ENCODE results near the gene OCA2.

OCA2 gene

DNA sequence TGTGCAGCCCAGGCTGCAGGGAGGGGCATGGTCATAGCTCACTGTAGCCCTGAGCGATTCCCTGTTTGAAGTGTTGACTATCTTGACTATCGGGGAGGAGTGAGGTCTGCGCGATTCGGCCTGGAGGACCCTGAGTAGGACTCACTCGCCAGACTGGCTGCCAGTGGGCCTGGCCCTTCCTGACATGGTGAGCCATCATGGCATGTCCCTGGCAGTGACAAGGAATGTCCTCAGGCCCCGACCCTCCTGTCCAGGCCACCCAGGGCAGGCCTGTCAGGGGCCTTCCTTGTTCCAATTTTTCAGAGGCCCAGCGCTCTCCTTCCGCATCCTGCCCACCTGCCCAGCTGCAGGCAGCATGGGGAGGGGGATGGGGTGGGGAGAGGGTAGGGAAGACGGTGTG is 5.2 kb upstream of the OCA2 start:
- no peak for DNase-seq (ENCODE audit: low read depth)

DNA sequence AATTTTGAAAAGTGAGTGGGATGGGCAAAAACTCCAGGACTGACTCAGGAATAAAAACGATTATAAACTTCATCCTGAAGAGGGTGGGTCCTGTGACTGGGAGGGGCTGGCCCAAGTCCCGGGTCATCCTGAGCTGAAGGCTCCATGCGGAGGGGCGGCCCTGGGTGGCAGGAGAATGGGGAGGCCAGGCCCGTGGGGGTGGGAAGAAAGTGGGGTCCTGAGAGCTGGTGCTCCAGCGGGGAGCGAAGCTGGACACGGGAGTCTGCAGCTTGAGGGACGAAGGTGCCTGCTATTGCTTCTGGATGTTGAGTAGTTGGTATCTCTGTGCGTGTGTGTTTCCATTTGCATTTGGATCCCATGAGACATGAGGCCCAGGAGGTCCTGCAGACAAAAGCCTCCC is 4.7 kb upstream of the OCA2 start:
- DNase-seq (ENCODE audit: low read depth), result no peak

DNA sequence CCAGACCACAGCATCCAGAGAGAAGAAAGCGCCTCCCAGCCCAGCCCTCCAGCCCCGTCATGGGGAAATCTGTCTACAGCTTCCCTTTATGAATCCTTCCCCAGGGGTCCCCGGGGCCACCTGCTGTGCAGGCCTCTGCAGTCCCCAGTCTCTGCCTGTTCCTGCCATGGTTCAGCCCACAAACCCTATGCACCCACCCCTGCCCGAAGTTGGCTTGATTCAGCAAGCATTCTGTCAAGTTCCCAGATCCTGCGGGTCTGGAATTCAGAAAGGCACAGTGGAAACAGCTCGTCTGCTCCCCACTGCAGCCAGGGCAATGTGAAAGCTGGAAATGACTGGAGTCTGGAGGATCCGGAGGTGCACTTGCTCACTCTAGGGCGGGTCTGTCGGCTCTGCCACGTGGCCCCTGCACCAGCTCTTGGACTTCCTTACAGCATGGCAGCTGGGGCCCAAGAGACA is 2.9 kb upstream of the OCA2 start:
- DNase-seq (ENCODE audit: low read depth), result no peak

DNA sequence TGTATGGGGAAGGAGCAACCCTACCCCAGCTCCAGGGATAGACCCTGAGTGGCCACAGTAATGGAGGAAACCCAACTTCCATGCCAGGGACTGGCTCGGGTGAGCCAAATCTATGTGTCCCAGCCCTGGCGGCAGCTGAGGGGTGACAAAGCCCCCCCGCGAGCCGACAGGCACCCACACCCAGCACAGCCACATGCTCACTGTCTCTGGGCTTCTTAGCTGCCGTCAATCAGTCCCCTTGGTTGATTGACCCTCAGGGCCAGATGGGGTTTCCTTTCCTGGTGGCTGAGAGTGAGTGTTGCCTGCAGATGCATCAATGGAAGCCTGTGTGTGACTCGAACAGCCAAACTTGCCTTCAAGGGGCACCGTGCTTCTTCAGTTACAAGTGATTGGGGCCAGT is 2.1 kb upstream of the OCA2 start:
- no peak for DNase-seq (ENCODE audit: low read depth)

DNA sequence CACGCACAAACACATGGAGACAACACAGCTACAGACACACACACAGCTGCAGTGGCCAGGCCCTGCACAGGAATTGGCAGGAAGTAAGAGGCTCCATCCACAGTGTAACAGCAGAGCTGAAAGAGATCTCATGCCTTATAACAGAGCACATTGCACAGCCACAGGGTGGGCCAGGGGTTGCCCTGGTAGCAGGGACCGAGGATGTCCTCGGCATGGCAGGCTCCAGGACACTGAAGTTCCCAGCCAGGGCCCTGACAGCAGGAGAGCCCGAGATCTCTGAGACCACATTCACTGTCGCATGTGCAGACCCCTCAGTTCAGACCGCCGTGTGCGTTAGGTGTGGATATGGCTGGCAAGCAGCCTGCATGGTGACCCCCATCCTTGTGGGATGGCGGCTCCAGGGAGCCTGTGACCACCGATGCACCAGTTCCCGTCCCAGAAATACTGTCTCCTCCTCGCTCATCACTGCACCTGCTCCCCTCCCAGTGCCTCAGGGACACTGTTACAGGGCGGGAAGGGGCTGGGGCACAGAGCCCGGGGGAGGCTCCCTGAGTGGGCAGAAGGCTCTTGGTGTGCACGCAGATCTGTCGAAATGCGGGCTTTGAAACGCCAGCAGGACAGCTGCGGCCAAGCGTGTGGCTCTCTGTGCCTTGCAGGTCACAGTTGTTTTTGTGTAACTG is 1.5 kb upstream of the OCA2 start:
- no peak for DNase-seq (ENCODE audit: low read depth)

DNA sequence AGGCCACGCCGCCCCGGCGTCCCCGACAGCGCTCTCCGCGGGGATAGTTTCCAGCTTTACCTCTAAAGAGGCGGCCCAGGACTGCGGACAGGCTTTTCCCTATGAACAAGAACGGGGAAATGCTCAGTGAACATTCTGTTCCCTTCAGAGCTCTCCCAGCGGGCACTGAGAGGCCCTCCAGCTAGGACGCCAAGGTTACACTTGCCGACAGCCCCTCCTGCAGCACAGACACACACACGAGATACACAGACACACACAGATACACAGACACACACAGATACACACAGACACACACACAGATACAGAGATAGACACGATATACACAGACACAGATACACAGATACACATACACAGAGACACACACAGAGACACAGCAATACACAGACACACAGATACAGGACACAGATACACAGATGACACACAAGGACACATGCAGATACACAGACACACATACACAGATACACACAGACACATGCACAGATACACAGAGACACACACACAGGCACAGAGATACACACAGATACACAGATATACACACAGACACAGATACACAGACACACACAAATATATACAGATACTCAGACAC is 533 bp upstream of the OCA2 start:
- no peak for DNase-seq (ENCODE audit: low read depth)

DNA sequence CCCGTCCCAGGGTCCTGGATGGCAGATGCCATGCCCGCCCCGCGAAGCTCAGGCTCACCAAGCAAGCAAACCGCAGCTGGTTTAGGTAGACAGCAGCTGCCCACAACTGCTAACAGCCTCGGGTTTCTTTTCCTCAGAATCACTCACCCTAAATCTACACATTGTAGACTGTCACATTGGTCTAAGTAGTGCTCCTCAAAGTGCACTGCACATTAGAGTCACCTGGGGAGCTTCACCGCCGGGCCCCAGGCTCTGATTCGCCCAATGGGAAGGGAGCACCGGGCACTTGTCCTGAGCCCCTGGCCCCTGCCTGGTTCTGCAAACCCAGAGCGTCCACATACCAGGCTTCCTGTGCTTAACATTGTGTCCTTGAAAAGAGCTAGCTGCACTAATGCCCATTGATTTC is 752 bp downstream of the OCA2 start:
- no peak for DNase-seq (ENCODE audit: low read depth)

DNA sequence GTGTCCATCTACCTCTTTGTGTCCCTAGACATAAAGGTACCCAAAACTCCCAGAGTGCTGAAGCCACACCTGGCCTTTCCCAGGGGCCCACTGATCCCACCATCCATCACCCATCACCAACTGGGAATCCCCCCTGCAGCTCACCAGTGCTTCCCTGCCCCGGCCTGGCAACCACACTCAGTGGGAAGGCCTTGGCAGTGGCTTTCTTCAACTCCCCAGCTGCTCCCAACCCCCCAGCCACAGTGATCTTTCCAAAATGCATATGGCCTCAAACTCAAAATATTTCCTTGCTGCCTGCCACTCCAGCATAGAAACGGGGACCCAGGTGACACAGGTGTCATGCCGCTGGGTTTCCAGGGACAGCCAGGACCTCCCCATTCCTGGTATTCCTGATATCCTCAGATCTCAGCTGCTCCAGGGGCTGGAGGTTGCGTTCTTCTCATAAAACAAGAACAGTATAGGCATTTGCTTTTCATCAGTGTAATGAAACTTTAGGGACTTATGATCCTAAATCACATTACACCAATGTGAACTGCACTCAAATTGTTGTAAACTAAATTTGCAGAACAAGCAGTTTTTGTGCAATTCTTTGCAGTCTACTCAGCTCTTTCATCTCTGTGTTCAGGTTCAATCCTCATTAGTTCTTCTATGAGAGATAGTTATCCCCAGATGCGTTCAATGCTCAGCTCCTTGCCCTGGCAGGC is 1.3 kb downstream of the OCA2 start:
- DNase-seq (ENCODE audit: low read depth), result no peak

DNA sequence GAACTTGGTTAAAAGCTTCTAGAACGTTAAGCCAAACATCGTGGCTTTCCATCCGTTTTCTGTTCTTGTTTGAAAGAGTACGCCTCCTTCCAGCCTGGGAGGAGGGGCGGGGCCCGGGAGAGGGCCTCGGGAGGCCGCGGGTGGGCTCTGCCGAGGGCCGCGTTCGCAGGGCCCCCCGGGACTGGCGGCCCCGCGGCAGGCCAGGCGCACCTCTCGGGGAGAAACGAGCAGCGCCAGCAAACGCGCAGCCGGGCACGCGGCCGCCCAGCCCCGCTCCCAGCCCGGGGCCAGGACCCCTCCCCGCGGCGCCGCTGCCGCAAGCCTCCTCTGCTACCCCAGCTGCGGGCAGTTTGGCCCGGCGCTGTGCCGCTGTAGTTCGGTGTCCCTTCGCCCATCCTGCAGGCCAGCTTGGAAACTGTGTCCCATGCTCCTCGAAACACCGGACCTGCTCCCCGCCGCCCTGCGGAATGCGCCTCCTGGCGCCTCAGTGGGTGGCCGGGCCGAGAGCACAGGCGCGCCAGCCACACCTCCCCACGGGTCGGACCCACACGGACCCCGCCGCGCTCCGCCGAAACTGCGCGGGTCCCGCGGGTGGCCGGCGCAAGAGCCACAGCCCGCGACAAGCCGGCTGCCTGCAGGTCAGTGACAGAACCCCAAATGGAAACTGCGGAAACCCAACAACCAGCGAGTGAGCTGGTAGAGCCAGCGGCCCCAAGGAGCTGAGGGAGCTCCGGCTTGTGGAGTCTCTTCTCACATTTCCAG is 2.3 kb downstream of the OCA2 start:
- no peak for DNase-seq (ENCODE audit: low read depth)

DNA sequence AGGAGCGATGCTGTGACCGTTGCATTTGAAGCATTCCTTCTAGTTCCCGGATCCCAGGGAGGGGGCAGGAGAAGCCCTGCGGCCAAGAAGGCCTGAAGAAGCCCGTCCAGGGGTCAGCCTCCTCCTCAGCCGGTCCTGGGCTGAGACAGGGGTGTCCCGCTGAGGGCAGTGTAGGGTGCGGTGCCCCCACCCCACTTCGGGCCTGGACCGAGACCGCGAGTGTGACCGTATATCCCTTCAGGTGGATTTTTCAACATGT is 2.8 kb downstream of the OCA2 start:
- DNase-seq (ENCODE audit: low read depth), result no peak

DNA sequence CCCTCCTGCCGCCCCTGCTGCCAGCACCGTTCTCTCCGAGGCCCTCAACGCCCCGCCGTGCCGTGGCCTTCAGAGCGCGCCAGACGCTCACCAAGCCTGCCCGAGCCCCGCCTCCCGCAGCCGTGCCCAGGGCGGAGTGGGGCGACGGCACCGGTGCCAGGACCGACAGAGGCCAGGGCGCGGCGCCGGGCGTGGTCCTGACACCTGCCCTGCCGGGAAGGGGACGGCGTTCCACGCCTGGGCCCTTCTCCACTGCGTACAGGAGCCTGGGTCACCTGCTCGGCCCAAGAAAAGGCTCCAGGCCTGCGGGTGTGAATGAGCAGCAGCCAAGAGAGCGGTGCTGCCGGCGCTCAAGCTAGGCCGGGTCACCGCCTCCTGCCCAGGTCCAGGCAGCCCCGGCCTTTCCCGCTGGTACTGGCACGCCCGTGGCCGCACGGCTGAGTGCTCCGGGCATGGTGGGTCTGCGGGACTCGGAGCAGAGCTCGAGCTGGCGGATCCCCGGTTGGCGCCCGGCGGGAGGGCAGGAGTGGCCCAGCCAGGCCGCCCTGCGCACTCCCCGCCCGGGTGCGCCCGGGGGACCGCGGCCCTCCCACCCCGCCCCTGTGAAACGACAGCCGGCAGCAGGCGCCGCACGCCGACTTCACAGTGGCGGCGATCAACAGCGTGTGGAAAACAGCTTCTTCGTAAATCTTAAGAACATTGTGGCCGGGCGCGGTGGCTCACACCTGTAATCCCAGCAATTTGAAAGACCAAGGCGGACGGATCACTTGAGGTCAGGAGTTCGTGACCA is 4.2 kb downstream of the OCA2 start:
- no peak for DNase-seq (ENCODE audit: low read depth)

DNA sequence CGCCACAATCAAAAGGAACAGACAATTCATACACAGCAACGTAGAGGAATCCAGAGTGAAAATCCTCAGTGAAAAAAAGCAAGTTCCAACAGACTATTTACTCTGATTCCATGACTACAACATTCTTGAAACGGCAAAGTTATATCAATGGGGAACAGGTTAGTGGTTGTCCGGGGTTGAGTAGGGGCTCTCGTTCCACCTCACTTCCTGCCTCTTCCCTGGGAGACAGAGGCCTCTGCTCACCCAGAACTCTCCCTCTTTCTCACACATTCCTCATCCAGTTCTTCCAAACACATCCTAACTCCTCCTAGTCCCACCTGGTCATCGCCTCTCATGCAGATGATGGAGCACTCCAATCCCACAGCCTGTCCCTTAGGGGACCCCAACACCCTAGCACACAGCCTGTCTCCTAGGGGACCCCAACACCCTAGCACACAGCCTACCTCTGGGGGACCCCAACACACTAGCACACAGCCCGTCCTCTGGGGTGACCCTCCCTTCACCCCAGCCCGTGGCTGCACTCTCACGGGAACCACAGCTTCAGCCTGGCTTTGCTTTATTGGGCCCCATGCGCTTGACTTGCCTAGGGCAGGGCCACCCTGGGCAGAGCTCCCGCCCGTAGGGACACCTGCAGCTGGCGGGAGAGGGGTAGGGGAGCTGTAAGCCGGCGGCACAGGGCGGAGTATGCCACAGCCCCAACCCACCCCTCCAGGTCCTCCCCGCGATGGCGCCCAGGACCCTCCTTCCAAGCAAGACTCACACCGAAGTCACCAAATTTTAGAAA is 5.2 kb downstream of the OCA2 start:
- DNase-seq (ENCODE audit: low read depth), result no peak

DNA sequence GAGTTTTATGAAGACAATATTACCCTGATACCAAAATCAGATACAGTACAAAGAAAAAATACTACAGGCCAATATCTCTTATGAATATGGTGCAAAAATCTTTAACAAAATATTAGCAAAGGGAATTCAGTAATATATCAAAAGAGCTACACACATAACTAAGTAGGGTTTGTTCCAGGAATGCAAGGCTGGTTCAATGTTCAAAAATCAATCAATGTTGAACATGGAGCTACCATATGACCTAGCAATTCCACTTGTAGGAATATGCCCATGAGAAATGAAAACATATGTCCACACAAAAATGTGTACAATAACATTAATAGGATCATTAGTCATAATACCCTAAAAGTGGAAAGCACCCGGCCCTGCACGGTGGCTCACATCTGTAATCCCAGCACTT is 7.8 kb downstream of the OCA2 start:
- no peak for DNase-seq (ENCODE audit: low read depth)

DNA sequence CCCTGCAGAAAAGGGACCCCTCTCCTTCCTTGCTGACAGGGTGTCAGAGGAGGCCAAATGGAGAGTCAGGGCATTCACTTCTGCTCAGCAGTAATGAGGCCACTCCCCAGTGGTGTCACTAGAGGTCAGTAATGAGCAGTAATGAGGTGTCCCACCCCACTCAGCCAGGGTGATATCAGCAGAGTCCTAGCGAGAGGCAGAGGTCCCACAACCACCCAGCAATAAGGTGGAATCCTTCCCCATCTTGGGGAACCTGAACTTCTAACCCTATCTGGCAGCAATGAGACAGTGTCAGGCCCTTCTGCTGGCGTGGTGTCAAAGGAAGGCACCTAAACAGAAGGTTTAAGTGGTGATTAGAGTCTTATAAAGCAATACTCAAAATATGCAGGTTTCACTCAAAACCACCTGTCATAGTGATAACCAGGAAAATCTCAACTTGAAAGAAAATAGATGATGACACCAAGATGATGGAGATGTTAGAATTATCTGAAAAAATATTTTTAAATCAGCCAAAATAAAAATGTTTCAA is 12.9 kb downstream of the OCA2 start:
- peak; percentile 3 for DNase-seq (ENCODE audit: low read depth)

DNA sequence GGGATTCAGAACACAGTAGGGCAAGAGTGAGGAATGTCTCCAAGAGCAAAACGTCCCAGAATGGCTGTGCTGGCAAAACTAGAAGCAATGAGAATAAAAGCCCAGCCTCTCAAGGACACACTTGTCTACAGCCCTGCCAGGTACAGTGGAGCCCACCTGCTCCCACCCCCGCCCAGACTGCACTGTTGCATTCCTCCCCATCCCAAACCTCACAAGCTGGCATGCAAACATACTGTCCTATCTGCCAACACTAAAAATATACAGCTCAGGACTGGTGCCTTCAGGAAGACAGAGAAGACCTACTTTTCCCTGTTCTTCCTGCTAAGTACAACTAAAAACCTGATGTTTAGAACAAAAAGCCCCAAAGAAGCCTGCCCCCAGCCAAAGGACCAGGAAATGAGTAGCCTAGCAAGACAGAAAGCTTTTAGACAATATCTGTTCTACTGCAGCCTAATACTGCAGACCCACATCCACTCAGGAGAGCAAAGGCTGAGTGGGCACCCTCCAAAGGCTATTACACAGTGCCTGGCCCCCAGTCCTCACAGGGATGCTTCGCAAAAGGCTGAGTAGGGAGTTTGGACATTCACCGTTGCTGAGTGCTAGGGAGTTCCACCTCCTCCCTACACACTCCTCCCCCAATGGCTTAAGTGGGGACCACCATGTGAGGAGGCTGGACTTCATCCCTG is 13.5 kb downstream of the OCA2 start:
- DNase-seq (ENCODE audit: low read depth), result no peak

DNA sequence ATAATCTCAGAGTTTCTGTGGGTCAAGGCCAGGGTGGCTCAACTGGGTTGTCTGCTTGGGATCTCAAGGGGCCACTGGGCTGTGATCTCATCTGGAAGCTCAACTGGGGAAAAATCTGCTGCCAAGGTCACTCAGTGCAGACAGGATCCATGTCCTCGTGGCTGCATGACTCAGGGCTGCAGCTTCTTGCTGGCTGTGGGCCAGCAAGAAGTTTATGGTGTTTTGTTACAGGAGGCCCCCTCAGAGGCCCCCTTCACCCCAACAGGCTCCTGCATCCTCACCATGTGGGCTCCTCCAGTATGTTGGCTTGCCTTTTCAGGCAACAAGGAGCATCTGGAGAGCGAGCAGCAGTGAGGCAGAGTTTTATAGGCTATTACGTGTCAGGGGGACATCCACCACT is 14.6 kb downstream of the OCA2 start:
- no peak for DNase-seq (ENCODE audit: low read depth)

DNA sequence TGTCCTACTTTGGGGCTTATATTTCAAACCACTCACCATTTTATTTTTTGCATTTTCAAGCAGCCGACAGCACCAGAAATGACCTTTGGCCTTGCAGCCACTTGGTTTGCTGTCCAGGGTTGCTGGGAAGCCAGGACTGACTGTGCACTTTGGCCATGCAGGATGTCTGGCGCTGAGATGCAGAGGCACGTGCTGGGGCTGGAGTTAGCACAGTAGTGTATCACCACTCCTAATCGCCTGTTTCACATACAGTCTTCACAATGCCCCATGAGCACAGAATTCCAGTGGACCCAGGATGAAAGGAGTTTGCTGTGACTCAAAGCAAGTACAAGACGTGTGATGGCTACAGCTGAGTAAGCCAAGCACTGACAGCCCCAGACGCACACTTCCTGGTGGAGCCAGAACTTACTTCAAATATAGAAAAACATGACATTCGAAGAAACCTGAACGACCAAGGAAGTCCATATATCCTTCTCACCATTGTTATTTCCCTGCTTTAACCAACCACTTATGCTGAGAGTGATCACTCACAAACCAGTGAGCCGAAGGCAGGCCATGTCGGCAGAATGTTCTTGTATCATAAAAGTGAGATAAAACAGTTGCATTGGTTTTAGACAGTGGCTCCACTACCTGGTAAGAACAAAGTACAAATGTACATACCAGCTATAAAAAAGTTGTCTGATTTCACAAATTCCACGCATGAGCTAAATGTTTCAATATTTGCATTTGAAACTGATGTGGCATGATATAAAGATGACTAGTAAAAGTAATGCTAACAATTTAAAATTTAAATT is 16.0 kb downstream of the OCA2 start:
- DNase-seq (ENCODE audit: low read depth), result no peak

DNA sequence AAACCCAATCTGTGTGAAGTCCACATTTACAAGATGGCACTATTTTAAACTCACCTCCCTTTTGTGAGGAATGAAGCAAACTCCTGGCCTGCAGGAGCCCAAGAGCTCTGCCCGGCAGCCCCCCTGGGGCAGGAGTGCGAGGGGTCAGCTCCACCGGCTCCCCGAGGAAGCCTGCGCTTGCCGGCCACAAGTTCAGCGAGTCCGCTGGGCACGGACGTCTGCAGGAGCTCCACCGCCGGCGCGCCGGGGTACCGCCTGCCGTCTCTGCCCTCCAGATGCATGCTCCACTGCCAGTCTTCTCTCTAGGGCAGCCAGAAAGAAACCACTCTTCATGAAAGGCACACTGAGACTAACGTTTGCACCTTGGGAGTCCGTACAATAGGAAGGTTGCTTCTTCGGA is 17.5 kb downstream of the OCA2 start:
- no peak for DNase-seq (ENCODE audit: low read depth)

DNA sequence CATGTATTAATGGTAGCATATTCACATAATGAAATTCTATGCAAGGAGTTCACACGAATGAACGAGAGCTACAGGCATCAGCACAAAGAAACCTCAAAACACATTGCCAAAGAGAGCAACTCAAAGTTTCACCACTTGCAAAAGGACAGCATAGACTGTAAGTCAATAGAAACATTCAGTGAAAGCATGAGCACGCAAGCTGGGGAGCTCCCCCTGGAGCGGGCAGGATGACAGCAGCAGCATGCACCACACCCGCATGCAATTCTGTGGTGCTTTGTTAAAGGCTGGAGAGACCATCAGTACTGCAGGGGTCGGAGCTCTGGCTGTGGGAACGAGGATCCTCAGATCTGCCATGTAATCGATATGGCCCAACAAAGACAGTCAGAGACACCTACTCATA is 18.7 kb downstream of the OCA2 start:
- DNase-seq (ENCODE audit: low read depth), result no peak

Measured in HS-27A (cell line).